HepG2 (cell line): ENCODE results near the gene CGB3. TPM values are rescaled to one million over a fixed set of nuclear protein-coding genes. Genes with fewer than 3 reads are reported as not detected.
A peak's percentile ranks its signal among the peaks of the same experiment; 100 is the strongest.

ENCODE experiments used
- CHD4 ChIP-seq: fragments of 200-600 bp; sonication (generic); IDR thresholded peaks from 2 replicates; pipeline ENCODE4 v1.7.0; 2017; ENCODE audit warnings: mild to moderate bottlenecking, low read length, borderline replicate concordance
- CTCF ChIP-seq: sonication (generic); formaldehyde crosslinking; IDR thresholded peaks from 2 replicates; pipeline ENCODE4 v1.5.0; 2020; ENCODE audit warnings: mild to moderate bottlenecking, missing genetic modification reagents, moderate library complexity
- HHEX ChIP-seq: IDR thresholded peaks from 2 replicates; pipeline ENCODE4 v1.6.1; 2016; ENCODE audit warnings: control low read depth
- JUN ChIP-seq: sonication (generic); formaldehyde crosslinking; IDR thresholded peaks from 2 replicates; pipeline ENCODE4 v1.4.0; 2020; ENCODE audit warnings: mild to moderate bottlenecking, missing genetic modification reagents
- MAX ChIP-seq: IDR thresholded peaks from 2 replicates; pipeline ENCODE4 v1.6.1; 2012; ENCODE audit warnings: inconsistent platforms
- MAZ ChIP-seq, 2 experiments: sonication (generic) in 1 of 2; formaldehyde crosslinking in 1 of 2; IDR thresholded peaks; 2 replicates each; pipeline versions ENCODE4 v1.5.0 to v1.6.1; 2012 to 2020; ENCODE audit warnings: low read depth in 2 of 2, mild to moderate bottlenecking in 2 of 2, borderline replicate concordance in 1 of 2, improper control_type of control experiment in 1 of 2, low read length in 1 of 2, missing genetic modification reagents in 1 of 2, moderate library complexity in 1 of 2
- PHF21A ChIP-seq: sonication (generic); formaldehyde crosslinking; IDR thresholded peaks from 2 replicates; pipeline ENCODE4 v1.5.0; 2020; ENCODE audit warnings: mild to moderate bottlenecking, missing genetic modification reagents
- REPIN1 ChIP-seq: sonication (generic); formaldehyde crosslinking; IDR thresholded peaks from 2 replicates; pipeline ENCODE4 v1.8.0; 2022; ENCODE audit warnings: missing genetic modification reagents, low read depth, mild to moderate bottlenecking, borderline replicate concordance
- SAP130 ChIP-seq: IDR thresholded peaks from 2 replicates; pipeline ENCODE4 v1.6.1; 2016; ENCODE audit warnings: low read depth
- SP5 ChIP-seq: IDR thresholded peaks from 2 replicates; pipeline ENCODE4 v1.6.1; 2016; ENCODE audit warnings: low read depth, borderline replicate concordance
- SRY ChIP-seq: sonication (generic); formaldehyde crosslinking; IDR thresholded peaks from 2 replicates; pipeline ENCODE4 v1.8.0; 2022; ENCODE audit warnings: mild to moderate bottlenecking, missing genetic modification reagents
- TFDP2 ChIP-seq: sonication (generic); formaldehyde crosslinking; IDR thresholded peaks from 2 replicates; pipeline ENCODE4 v1.4.0; 2020; ENCODE audit warnings: missing genetic modification reagents
- TRIM24 ChIP-seq: sonication (generic); formaldehyde crosslinking; IDR thresholded peaks from 2 replicates; pipeline ENCODE4 v1.8.0; 2022; ENCODE audit warnings: mild to moderate bottlenecking, missing genetic modification reagents
- ZBED4 ChIP-seq: sonication (generic); formaldehyde crosslinking; IDR thresholded peaks from 2 replicates; pipeline ENCODE4 v1.4.0; 2020; ENCODE audit warnings: missing genetic modification reagents, borderline replicate concordance
- ZBTB7B ChIP-seq: sonication (generic); formaldehyde crosslinking; IDR thresholded peaks from 2 replicates; pipeline ENCODE4 v1.4.0; 2020; ENCODE audit warnings: missing genetic modification reagents
- ZMAT3 ChIP-seq: sonication (generic); formaldehyde crosslinking; conservative IDR thresholded peaks from 2 replicates; pipeline ENCODE4 v1.7.0; 2021; ENCODE audit warnings: missing genetic modification reagents
- ZNF10 ChIP-seq: sonication (generic); formaldehyde crosslinking; IDR thresholded peaks from 2 replicates; pipeline ENCODE4 v1.4.0; 2020; ENCODE audit warnings: mild to moderate bottlenecking, low read depth, missing genetic modification reagents, borderline replicate concordance
- ZNF160 ChIP-seq: sonication (generic); formaldehyde crosslinking; IDR thresholded peaks from 2 replicates; pipeline ENCODE4 v1.8.0; 2022; ENCODE audit warnings: mild to moderate bottlenecking, inconsistent platforms, missing genetic modification reagents
- ZNF256 ChIP-seq: sonication (generic); formaldehyde crosslinking; conservative IDR thresholded peaks from 2 replicates; pipeline ENCODE4 v1.4.0; 2020; ENCODE audit warnings: missing genetic modification reagents
- ZNF441 ChIP-seq: sonication (generic); formaldehyde crosslinking; IDR thresholded peaks from 2 replicates; pipeline ENCODE4 v1.7.0; 2021; ENCODE audit warnings: missing genetic modification reagents, borderline replicate concordance
- ZNF724P ChIP-seq: sonication (generic); formaldehyde crosslinking; IDR thresholded peaks from 2 replicates; pipeline ENCODE4 v1.8.0; 2022; ENCODE audit warnings: missing genetic modification reagents, borderline replicate concordance
- ZNF777 ChIP-seq: sonication (generic); formaldehyde crosslinking; IDR thresholded peaks from 2 replicates; pipeline ENCODE4 v1.4.0; 2020; ENCODE audit warnings: missing genetic modification reagents
- ZNF891 ChIP-seq: sonication (generic); formaldehyde crosslinking; IDR thresholded peaks from 2 replicates; pipeline ENCODE4 v1.5.0; 2020; ENCODE audit warnings: mild to moderate bottlenecking, missing genetic modification reagents
- polyA plus RNA-seq, 8 experiments: library from polyadenylated mRNA; depleted of rRNA in 3 of 8; stranded (reverse) in 7 of 8; unstranded in 1 of 8; fragments of >200 nt; fragmentation: Illumina TruSeq in 4 of 8; extraction: Trizol in 4 of 8; gene quantifications; 2 replicates each; pipeline versions ENCODE4 v1.2.1 to v1.2.3, GENCODE V29; 2011 to 2016; ENCODE audit warnings: low read depth in 4 of 8, missing spikeins in 1 of 8, mixed read lengths in 1 of 8; ENCODE audit not compliant: insufficient read depth in 1 of 8
- total RNA-seq, 5 experiments: library from RNA; depleted of rRNA; stranded (reverse); fragments of >200 nt; fragmentation: Illumina TruSeq; extraction: Trizol; gene quantifications; 2 replicates each; pipeline ENCODE4 v1.2.3, GENCODE V29; 2016; ENCODE audit warnings: low read depth in 1 of 5

CGB3 gene
- total and polyA plus RNA-seq, 2 of the 13 experiments (the other 11 are each of a cell fraction or from before 2014, with no cell fraction given), result not detected

GRCh38 chr19:49056101-49056901 is 32.2 kb upstream of the CGB3 start (continued):
- TF ChIP-seq TRIM24 (CRISPR knock-in tag) (no peak), ZNF891 (CRISPR knock-in tag) (no peak), ZNF10 (CRISPR knock-in tag) (no peak), MAX (peak; percentile 31; the same call in 1 of the 2 replicates), TFDP2 (0 out of 2 replicates have a peak, but pooled peaks have one; percentile 19), MAZ (IDR thresholded peaks at IDR 0.05; ENCODE audit: borderline replicate concordance, low read depth, low read length) (no peak), MAZ (CRISPR knock-in tag; IDR thresholded peaks at IDR 0.05; ENCODE audit: low read depth) (0 out of 2 replicates have a peak, but pooled peaks have one; percentile 12), ZBTB7B (peak; percentile 30; the same call in 1 of the 2 replicates), ZNF256 (CRISPR knock-in tag) (no peak), ZBED4 (peak; percentile 18; the same call in 1 of the 2 replicates), ZNF777 (CRISPR knock-in tag) (peak; percentile 71), ZNF441 (CRISPR knock-in tag) (no peak), ZMAT3 (no peak), ZNF724P (CRISPR knock-in tag) (no peak), HHEX (CRISPR knock-in tag) (no peak), SAP130 (peak; percentile 55), SRY (0 out of 2 replicates have a peak, but pooled peaks have one; percentile 16), PHF21A (CRISPR knock-in tag) (peak; percentile 57; the same call in 1 of the 2 replicates), ZNF160 (CRISPR knock-in tag) (no peak), REPIN1 (CRISPR knock-in tag) (no peak), JUN (CRISPR knock-in tag) (no peak), CHD4 (no peak), SP5 (CRISPR knock-in tag) (peak; percentile 50; the same call in 1 of the 2 replicates), CTCF (CRISPR knock-in tag) (peak; percentile 55)
